GM12878 (cell line): Measurements from ENCODE around the gene NUDCD3. TPM values are rescaled to one million over a fixed set of nuclear protein-coding genes. Genes with fewer than 3 reads are reported as not detected.
A peak's percentile ranks its signal among the peaks of the same experiment; 100 is the strongest.

Experiments used
- ATAC-seq: fragments of 200-7000 bp; cut with Tn5 transposase; 3 replicates; pipeline ENCODE4 v1.9.1; 2020; ENCODE audit warnings: mild to moderate bottlenecking, moderate library complexity
- BruUV-seq: library from RNA; stranded (reverse); fragments of 400-500 nt; replicated peaks from 2 replicates; lab custom pipeline; 2021; lab: Mats Ljungman, UMichigan
- CTCF ChIA-PET: fragments of 300-600 bp; sonication (Branson Sonifier 250); formaldehyde crosslinking; extraction: SDS; loops from one replicate; lab custom pipeline; 2021; ENCODE audit warnings: inconsistent platforms; lab: Yijun Ruan, JAX
- POLR2A ChIA-PET: fragments of 350-600 bp; formaldehyde crosslinking; extraction: SDS; loops from one replicate; lab custom pipeline; 2021; ENCODE audit warnings: inconsistent platforms; lab: Charles Lee
- RAD21 ChIA-PET: fragments of 300-600 bp; sonication (Branson Sonifier 250); formaldehyde crosslinking; loops from one replicate; lab custom pipeline; 2023; ENCODE audit warnings: antibody characterized with exemption; ENCODE audit not compliant: unreplicated experiment; lab: Charles Lee
- SMC1A ChIA-PET: fragments of 300-600 bp; sonication (Branson Sonifier 250); formaldehyde crosslinking; loops from one replicate; lab custom pipeline; 2023; ENCODE audit not compliant: unreplicated experiment, uncharacterized antibody; lab: Charles Lee
- DNase-seq: peaks from one replicate; pipeline ENCODE4 v3.0.0-alpha.2; 2011; ENCODE audit warnings: low read depth, low spot score
- FAIRE-seq: peaks from 3 replicates; lab custom pipeline; 2011; peaks lifted over from hg19 to GRCh38; lab: Jason Lieb, UNC
- H2AFZ ChIP-seq: 2 replicates; pipeline ENCODE4 v1.6.0; 2011; ENCODE audit warnings: low read depth, low read length, control low read depth; ENCODE audit not compliant: control insufficient read depth
- H3K27ac ChIP-seq: 2 replicates; pipeline ENCODE4 v1.5.1; 2011; ENCODE audit warnings: control low read depth; ENCODE audit not compliant: control insufficient read depth, insufficient read depth
- H3K27me3 ChIP-seq, 2 experiments: replicated peaks in 1 of 2; 2 replicates each; pipeline versions ENCODE4 v1.6.0 to v1.6.1; 2011; ENCODE audit warnings: low read length in 1 of 2; ENCODE audit not compliant: control insufficient read depth in 2 of 2, insufficient read depth in 2 of 2
- H3K36me3 ChIP-seq, 2 experiments: 2 replicates each; pipeline ENCODE4 v1.5.1; 2011; ENCODE audit warnings: low read length in 1 of 2; ENCODE audit not compliant: control insufficient read depth in 2 of 2, insufficient read depth in 2 of 2
- H3K4me1 ChIP-seq: 2 replicates; pipeline ENCODE4 v1.6.1; 2011; ENCODE audit warnings: mild to moderate bottlenecking, low read length, moderate library complexity, mixed read lengths; ENCODE audit not compliant: control insufficient read depth, insufficient read depth
- H3K4me2 ChIP-seq: 2 replicates; pipeline ENCODE4 v1.6.0; 2011; ENCODE audit warnings: control low read depth; ENCODE audit not compliant: control insufficient read depth, insufficient read depth
- H3K4me3 ChIP-seq: fragments of 200-600 bp; sonication (generic); 2 replicates; pipeline ENCODE4 v1.5.1; 2016
- H3K79me2 ChIP-seq: 2 replicates; pipeline ENCODE4 v1.6.0; 2011; ENCODE audit warnings: low read length; ENCODE audit not compliant: control insufficient read depth, insufficient read depth
- H3K9ac ChIP-seq: 2 replicates; pipeline ENCODE4 v1.8.0; 2011; ENCODE audit warnings: low read length, control low read depth, mixed read lengths; ENCODE audit not compliant: control insufficient read depth, insufficient read depth
- H3K9me3 ChIP-seq: replicated peaks from 3 replicates; pipeline ENCODE4 v1.5.1; 2011; ENCODE audit warnings: mild to moderate bottlenecking, low read length; ENCODE audit not compliant: control insufficient read depth, insufficient read depth
- H4K20me1 ChIP-seq: 2 replicates; pipeline ENCODE4 v1.6.0; 2011; ENCODE audit not compliant: control insufficient read depth, insufficient read depth
- ATF7 ChIP-seq: fragments of 450-650 bp; IDR thresholded peaks from 2 replicates; pipeline ENCODE4 v1.6.1; 2016; ENCODE audit warnings: low read depth, mild to moderate bottlenecking
- CEBPB ChIP-seq, 2 experiments: fragments of 150-350 bp in 1 of 2; IDR thresholded peaks; 2 replicates each; pipeline ENCODE4 v1.6.1; 2012 to 2014; ENCODE audit warnings: low read depth in 2 of 2, low read length in 2 of 2, borderline replicate concordance in 1 of 2, inconsistent platforms in 1 of 2
- HDAC6 ChIP-seq: fragments of 200-600 bp; sonication (generic); IDR thresholded peaks from one replicate; pipeline ENCODE4 v1.8.0; 2017; ENCODE audit warnings: antibody characterized with exemption; ENCODE audit not compliant: unreplicated experiment
- IKZF2 ChIP-seq, 2 experiments: fragments of 450-650 bp; IDR thresholded peaks; 2 replicates each; pipeline ENCODE4 v1.6.1; 2017; ENCODE audit warnings: mild to moderate bottlenecking in 2 of 2, moderate library complexity in 2 of 2
- IRF5 ChIP-seq: fragments of 450-650 bp; IDR thresholded peaks from 2 replicates; pipeline ENCODE4 v1.6.1; 2017; ENCODE audit warnings: borderline replicate concordance
- LARP7 ChIP-seq: fragments of 450-650 bp; IDR thresholded peaks from 2 replicates; pipeline ENCODE4 v1.6.1; 2017; ENCODE audit warnings: mild to moderate bottlenecking
- POU2F2 ChIP-seq: IDR thresholded peaks from 3 replicates; pipeline ENCODE4 v1.6.1; 2011; ENCODE audit warnings: low read depth, mild to moderate bottlenecking, low read length, borderline replicate concordance
- RAD21 ChIP-seq: IDR thresholded peaks from 2 replicates; pipeline ENCODE4 v1.6.1; 2011; ENCODE audit warnings: mild to moderate bottlenecking, low read depth, low read length, moderate library complexity; ENCODE audit not compliant: insufficient read depth
- RUNX3 ChIP-seq: IDR thresholded peaks from 2 replicates; pipeline ENCODE4 v1.6.1; 2012; ENCODE audit warnings: low read length, inconsistent platforms
- SMAD5 ChIP-seq: IDR thresholded peaks from 2 replicates; pipeline ENCODE4 v1.6.1; 2016; ENCODE audit warnings: antibody characterized with exemption, low read depth
- SMARCA5 ChIP-seq: fragments of 450-650 bp; IDR thresholded peaks from 2 replicates; pipeline ENCODE4 v1.6.1; 2017; ENCODE audit warnings: mild to moderate bottlenecking
- SPI1 ChIP-seq: IDR thresholded peaks from 2 replicates; pipeline ENCODE4 v1.6.1; 2011; ENCODE audit warnings: low read depth, mild to moderate bottlenecking, low read length, moderate library complexity, borderline replicate concordance; ENCODE audit not compliant: insufficient read depth
- TAF1 ChIP-seq: IDR thresholded peaks from 2 replicates; pipeline ENCODE4 v1.6.1; 2011; ENCODE audit warnings: mild to moderate bottlenecking, low read depth, low read length, borderline replicate concordance
- ZBED1 ChIP-seq: IDR thresholded peaks from 2 replicates; pipeline ENCODE4 v1.6.1; 2016; ENCODE audit warnings: borderline replicate concordance
- WGBS: methylation state at CpG from one replicate; pipeline ENCODE4 v1.1.6; 2016; ENCODE audit warnings: low lambda C conversion rate; ENCODE audit not compliant: insufficient replicate concordance, insufficient coverage; ENCODE audit errors: missing lambda C conversion rate; 5-methylcytosine and 5-hydroxymethylcytosine counted together
- in situ Hi-C: fragments of 300-500 bp; cut with MboI; formaldehyde crosslinking; loops from 9 replicates; pipeline ENCODE4 v1.14.3; 2018; ENCODE audit warnings: mixed read lengths
- intact Hi-C: fragments of 100-400 bp; cut with micrococcal nuclease; formaldehyde crosslinking; loops from one replicate; pipeline ENCODE4 v1.14.2; 2022; ENCODE audit not compliant: unreplicated experiment
- polyA plus RNA-seq, 11 experiments: library from polyadenylated mRNA; depleted of rRNA in 4 of 11; unstranded in 6 of 11; stranded (reverse) in 5 of 11; fragments of >200 nt; fragmentation: Nextera tagmentation in 4 of 11; fragmentation: Illumina TruSeq in 1 of 11; extraction: Ambion mirVana in 4 of 11; extraction: Trizol in 1 of 11; gene quantifications; 1 replicate in 1 of 11; 2 replicates in 10 of 11; pipeline versions ENCODE4 v1.2.1 to v1.2.3, GENCODE V29; 2011 to 2016; ENCODE audit warnings: inconsistent platforms in 2 of 11, missing spikeins in 2 of 11, low read depth in 1 of 11
- total RNA-seq, 4 experiments: library from RNA; depleted of rRNA in 3 of 4; stranded (reverse); fragments of >200 nt in 3 of 4; fragmentation: Illumina TruSeq in 1 of 4; extraction: Trizol in 1 of 4; gene quantifications; 2 replicates each; pipeline versions ENCODE4 v1.2.1 to v1.2.3, GENCODE V29; 2013 to 2021
- TF ChIP-seq, protein P1 (sequence below): fragments of 150-350 bp; IDR thresholded peaks from 2 replicates; pipeline ENCODE4 v1.6.1; 2016; ENCODE audit warnings: low read depth, low read length
- TF ChIP-seq, protein P2 (sequence below): fragments of 450-650 bp; formaldehyde crosslinking; IDR thresholded peaks from 2 replicates; pipeline ENCODE4 v1.4.0; 2022; ENCODE audit warnings: mild to moderate bottlenecking, moderate library complexity

Gene NUDCD3
- total and polyA plus RNA-seq, 10 of the 15 experiments (the other 5 are each of a cell fraction or from before 2014, with no cell fraction given) = 25.0 to 89.8 (median 46.4) TPM

- intact Hi-C loops (loop anchor here (1.0 to 5.0 kb wide), 4 partner anchors 46 to 236 kb away; no protein-coding TSS in a partner anchor), in situ Hi-C loops (no loop called here)
- peaks cover 6 to 16% of the 10 kb centered on the region in 2 experiments for H3K36me3 ChIP-seq
- no peak overlapping the region for H3K4me3 ChIP-seq
- no peaks in the 10 kb centered on the region for H3K27me3 ChIP-seq
- POLR2A ChIA-PET = no interaction called here
- H3K9me3 ChIP-seq = peaks cover 3% of the 10 kb centered on the region
- SMC1A ChIA-PET = interaction anchor here (0.9 to 1.3 kb wide), 3 partner anchors 9 to 262 kb away, joined by 3 to 4 read pairs (median 3); no protein-coding TSS in a partner anchor
- FAIRE-seq (peak; percentile 96), ATAC-seq (peak; percentile 97), DNase-seq (peak; percentile 46)
- CTCF ChIA-PET = interaction anchor here (0.9 to 1.5 kb wide), 7 partner anchors 12 to 457 kb away, joined by 3 to 5 read pairs (median 4); partner anchors contain the start of gene NUDCD3
- BruUV-seq = no TSS peak
- no peaks in the 10 kb centered on the region for H4K20me1 ChIP-seq
- RAD21 ChIA-PET = interaction anchor here (0.7 kb wide), 1 partner anchor 58 kb away, joined by 3 read pairs; no protein-coding TSS in a partner anchor
- no peaks in the 10 kb centered on the region for H3K4me1 ChIP-seq
- 24% methylated on average over 6 of the region's 6 CpGs for WGBS
- no peaks in the 10 kb centered on the region; the same call in none of the 2 replicates for H3K79me2 ChIP-seq
- H3K9ac ChIP-seq = no peak overlapping the region
- H2AFZ ChIP-seq = no peak overlapping the region
- H3K27ac ChIP-seq = no peak overlapping the region
- no peak overlapping the region for H3K4me2 ChIP-seq
- TF ChIP-seq, protein P1, sequence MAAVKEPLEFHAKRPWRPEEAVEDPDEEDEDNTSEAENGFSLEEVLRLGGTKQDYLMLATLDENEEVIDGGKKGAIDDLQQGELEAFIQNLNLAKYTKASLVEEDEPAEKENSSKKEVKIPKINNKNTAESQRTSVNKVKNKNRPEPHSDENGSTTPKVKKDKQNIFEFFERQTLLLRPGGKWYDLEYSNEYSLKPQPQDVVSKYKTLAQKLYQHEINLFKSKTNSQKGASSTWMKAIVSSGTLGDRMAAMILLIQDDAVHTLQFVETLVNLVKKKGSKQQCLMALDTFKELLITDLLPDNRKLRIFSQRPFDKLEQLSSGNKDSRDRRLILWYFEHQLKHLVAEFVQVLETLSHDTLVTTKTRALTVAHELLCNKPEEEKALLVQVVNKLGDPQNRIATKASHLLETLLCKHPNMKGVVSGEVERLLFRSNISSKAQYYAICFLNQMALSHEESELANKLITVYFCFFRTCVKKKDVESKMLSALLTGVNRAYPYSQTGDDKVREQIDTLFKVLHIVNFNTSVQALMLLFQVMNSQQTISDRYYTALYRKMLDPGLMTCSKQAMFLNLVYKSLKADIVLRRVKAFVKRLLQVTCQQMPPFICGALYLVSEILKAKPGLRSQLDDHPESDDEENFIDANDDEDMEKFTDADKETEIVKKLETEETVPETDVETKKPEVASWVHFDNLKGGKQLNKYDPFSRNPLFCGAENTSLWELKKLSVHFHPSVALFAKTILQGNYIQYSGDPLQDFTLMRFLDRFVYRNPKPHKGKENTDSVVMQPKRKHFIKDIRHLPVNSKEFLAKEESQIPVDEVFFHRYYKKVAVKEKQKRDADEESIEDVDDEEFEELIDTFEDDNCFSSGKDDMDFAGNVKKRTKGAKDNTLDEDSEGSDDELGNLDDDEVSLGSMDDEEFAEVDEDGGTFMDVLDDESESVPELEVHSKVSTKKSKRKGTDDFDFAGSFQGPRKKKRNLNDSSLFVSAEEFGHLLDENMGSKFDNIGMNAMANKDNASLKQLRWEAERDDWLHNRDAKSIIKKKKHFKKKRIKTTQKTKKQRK = no peak
- no peak for TF ChIP-seq SPI1
- TF ChIP-seq SMAD5 = no peak
- TF ChIP-seq ATF7 = peak; percentile 64
- TF ChIP-seq ZBED1 = no peak
- no peak for TF ChIP-seq RUNX3
- TF ChIP-seq IRF5 = no peak
- TF ChIP-seq SMARCA5 = peak; percentile 15; the same call in 1 of the 2 replicates
- TF ChIP-seq RAD21 = peak; percentile 98
- TF ChIP-seq IKZF2 (IDR thresholded peaks at IDR 0.05) = no peak
- TF ChIP-seq HDAC6 = no peak
- TF ChIP-seq, protein P2, sequence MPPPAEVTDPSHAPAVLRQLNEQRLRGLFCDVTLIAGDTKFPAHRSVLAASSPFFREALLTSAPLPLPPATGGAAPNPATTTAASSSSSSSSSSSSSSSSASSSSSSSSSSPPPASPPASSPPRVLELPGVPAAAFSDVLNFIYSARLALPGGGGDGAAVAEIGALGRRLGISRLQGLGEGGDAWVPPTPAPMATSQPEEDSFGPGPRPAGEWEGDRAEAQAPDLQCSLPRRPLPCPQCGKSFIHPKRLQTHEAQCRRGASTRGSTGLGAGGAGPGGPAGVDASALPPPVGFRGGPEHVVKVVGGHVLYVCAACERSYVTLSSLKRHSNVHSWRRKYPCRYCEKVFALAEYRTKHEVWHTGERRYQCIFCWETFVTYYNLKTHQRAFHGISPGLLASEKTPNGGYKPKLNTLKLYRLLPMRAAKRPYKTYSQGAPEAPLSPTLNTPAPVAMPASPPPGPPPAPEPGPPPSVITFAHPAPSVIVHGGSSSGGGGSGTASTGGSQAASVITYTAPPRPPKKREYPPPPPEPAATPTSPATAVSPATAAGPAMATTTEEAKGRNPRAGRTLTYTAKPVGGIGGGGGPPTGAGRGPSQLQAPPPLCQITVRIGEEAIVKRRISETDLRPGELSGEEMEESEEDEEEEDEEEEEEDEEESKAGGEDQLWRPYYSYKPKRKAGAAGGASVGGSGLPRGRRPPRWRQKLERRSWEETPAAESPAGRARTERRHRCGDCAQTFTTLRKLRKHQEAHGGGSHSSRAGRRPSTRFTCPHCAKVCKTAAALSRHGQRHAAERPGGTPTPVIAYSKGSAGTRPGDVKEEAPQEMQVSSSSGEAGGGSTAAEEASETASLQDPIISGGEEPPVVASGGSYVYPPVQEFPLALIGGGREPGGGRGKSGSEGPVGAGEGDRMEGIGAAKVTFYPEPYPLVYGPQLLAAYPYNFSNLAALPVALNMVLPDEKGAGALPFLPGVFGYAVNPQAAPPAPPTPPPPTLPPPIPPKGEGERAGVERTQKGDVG (CRISPR knock-in tag) = no peak
- no peak for TF ChIP-seq LARP7
- TF ChIP-seq POU2F2 = peak; percentile 47; the same call in 1 of the 3 replicates
- TF ChIP-seq CEBPB (IDR thresholded peaks at IDR 0.05; ENCODE audit: borderline replicate concordance in 1 of 2, low read depth in 2 of 2, low read length in 2 of 2) = no peak
- TF ChIP-seq TAF1 = no peak
These were observed 13.2 kb downstream of the NUDCD3 start for GRCh38 chr7:44477063-44477830.
